T-helper 1 cell treated with Interleukin-12 subunit alpha and Interleukin-12 subunit beta and Interleukin-4 antibody, amounts not matched to agents 30 ng/mL and 1 ng/mL, for 36 hours (primary cell): Measurements from ENCODE around the gene PSMF1. TPM values are rescaled to one million over a fixed set of nuclear protein-coding genes. Genes with fewer than 3 reads are reported as not detected.

Experiments used
- intact Hi-C: fragments of 100-400 bp; cut with micrococcal nuclease; formaldehyde crosslinking; loops from one replicate; pipeline ENCODE4 v1.15.1; 2024
- total RNA-seq: library from RNA; stranded (reverse); gene quantifications from 2 replicates; pipeline ENCODE4 v1.2.3, GENCODE V29; 2022

PSMF1 gene
- total RNA-seq, 1 donor from 2014 or later, result 163 TPM

DNA sequence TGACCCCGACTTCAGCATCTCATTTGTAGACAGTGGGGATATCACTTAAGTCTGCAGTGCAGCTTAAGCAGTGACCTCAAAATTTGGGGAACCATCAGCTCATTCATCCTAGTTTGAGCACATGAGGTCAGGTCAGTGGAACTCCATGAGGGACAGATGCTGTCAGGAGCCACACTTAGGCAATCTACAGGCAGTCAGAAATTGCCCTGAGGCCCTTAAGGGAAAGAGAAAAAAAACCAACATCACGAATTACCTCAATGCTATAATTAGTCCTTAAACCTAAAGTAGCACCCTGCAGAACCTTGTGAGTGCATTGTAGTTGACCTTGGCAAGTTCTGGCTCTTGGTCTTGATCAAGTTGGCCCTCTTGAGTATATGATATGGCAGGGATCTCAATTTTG is 45.3 kb downstream of the PSMF1 start:
- intact Hi-C loops, result no loop called here

DNA sequence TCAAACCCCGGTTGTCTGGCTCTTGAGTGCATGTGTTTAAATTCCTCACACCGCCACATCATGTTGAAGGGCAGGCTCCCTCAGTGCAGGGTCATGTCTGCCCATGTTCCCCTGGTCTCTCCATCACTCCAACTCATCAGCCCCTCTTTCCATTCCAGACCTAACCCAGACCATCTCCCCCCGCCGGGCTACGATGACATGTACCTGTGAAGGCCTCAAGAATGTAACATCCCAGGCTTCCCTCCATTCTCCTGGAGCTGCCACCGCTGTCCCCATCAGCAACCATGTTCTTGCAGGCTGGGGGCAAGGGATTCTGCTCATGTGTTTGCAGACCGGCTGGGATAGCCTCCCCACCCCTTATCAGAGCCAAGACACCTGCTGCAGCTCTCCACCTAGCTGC is 46.5 kb downstream of the PSMF1 start:
- intact Hi-C loops, result no loop called here

- intact Hi-C loops, result no loop called here
Observed at GRCh38 chr20:1165521-1165920, 47.1 kb downstream of the PSMF1 start.

- intact Hi-C loops, result no loop called here
Observed at GRCh38 chr20:1165941-1166340, 47.5 kb downstream of the PSMF1 start.

- intact Hi-C loops, result no loop called here
Observed at GRCh38 chr20:1166948-1167720, 48.7 kb downstream of the PSMF1 start.

DNA sequence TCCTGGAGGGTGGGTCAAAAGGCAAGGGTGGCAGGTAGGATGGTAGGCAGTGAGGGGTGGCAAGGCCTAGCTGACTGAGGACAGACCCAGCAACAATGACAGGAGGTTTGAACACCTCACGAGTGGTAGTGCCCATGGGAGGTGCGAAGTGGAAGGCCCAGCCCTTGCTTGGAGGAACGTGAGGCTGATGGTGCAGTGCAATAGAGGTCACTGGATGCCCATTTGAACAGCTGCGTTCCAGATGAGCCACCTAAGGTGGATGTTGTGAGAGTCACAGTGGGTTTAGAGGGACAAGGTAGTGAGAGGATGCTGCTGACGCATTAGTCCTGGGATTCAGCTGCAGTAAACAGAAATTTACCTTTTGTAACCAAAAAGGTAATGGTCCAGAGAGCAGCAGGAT is 50.8 kb downstream of the PSMF1 start:
- intact Hi-C loops, result no loop called here

GRCh38 chr20:1171461-1172093 is 53.2 kb downstream of the PSMF1 start:
- intact Hi-C loops, result no loop called here

DNA sequence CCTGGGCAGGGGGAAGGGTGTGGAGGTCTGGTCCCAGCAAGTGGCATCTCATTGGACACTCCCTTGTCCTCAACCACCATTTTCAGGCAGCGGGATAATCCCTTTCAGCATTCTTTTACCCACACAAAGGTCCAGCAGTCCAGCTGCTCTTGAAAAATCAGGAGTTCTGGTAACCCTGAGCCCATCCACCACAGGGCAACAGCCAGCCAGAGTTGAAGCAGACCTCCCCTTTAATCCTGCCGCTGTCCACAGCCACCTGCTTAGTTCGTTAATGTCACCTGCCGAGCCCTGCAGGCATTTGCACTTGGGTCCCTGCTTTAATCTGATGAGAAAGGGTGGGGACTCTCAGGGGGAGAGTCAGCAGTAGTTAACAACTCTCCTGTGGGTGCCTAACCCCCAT is 55.3 kb downstream of the PSMF1 start:
- intact Hi-C loops, result no loop called here

- intact Hi-C loops, result no loop called here
Observed at GRCh38 chr20:1174787-1175186, 56.4 kb downstream of the PSMF1 start.

DNA sequence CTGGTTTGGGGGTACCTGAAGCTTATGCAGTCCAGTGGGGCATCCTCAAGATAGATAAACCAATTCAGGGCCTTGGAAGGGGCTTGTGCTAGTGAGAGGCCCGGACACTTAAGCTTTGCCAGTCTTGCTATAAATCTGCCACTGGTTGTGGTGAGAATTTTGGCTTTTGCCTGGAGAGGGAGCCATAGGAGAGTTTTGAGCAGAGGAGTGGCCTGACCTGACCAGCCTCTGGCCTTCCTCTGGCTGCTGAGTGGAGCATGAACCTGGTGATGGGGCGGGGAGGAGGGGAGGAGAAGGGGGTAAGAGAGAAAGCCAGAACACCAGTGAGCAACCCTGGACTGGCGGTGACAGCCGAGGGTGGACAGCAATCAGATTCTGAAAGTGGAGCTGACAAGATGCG is 59.3 kb downstream of the PSMF1 start:
- intact Hi-C loops, result no loop called here

GRCh38 chr20:1178103-1178502 is 59.7 kb downstream of the PSMF1 start:
- intact Hi-C loops, result no loop called here

- intact Hi-C loops, result no loop called here
Observed at GRCh38 chr20:1178623-1179022, 60.2 kb downstream of the PSMF1 start.

- intact Hi-C loops, result loop anchor here (10.0 kb wide), 2 partner anchors 206 to 366 kb away; no protein-coding TSS in a partner anchor
Observed at GRCh38 chr20:1180949-1181348, 62.5 kb downstream of the PSMF1 start.

- intact Hi-C loops, result loop anchor here (10.0 kb wide), 2 partner anchors 207 to 367 kb away; no protein-coding TSS in a partner anchor
Observed at GRCh38 chr20:1182106-1182505, 63.7 kb downstream of the PSMF1 start.

- intact Hi-C loops, result loop anchor here (10.0 kb wide), 2 partner anchors 208 to 368 kb away; no protein-coding TSS in a partner anchor
Observed at GRCh38 chr20:1183153-1183552, 64.8 kb downstream of the PSMF1 start.

DNA sequence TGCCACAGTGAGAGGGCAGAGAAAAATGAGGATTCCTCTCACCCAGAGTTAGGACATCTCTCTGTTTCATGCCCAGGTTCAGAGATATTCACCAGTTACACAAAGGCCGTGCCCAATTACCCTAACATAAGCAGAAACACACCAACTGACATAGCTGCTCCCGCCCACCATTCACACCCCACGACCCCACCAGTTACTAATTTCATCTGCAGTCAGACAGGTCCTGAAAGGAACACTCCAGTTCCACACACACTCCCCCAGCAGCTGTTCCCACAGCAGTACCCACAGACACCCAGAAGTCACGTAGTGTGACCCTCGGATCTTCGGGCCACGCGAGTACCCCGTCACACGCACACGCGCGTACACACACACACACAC is 65.8 kb downstream of the PSMF1 start:
- intact Hi-C loops, result loop anchor here (10.0 kb wide), 2 partner anchors 209 to 369 kb away; no protein-coding TSS in a partner anchor

DNA sequence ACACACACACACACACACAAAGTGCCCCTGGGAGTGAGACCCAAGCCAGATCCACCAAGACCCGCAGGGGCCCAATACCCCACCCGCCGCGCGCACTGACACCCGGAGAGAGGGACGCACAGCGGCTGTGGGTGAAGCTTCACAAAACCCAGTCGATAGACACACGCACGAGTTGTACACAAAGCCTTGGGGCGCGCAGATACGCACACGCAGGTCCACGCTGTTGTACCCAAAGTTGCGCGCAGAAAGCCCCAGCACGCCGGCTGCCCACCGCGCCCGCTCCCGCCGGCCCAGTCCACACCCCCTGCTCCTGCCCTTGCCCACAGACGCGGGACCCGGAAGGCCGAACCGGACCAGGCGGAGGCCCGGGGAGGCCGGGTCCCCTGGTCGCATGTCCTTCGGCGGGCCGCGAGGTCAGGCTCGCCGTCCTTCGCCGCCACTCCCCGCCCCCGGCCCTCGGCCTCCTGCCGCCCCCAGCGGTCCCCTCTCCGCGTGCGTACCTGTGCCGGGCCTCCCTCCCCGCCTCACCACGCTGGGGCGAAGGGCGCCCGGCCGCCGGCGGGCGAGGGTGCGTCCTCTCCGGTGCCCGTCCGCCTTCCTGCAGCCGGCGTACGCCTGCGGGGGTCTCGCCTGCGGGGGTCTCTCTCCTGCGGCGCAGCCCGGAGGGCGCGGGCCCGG is 66.4 kb downstream of the PSMF1 start, which contains the start of gene TMEM74B:
TMEM74B (minus strand) TSS at position 344 of the 678 bp plus-strand sequence. CDS start 1,180 bp downstream, outside the sequence.
- intact Hi-C loops, result loop anchor here (1.0 to 10.0 kb wide), 3 partner anchors 76 to 370 kb away; no protein-coding TSS in a partner anchor

DNA sequence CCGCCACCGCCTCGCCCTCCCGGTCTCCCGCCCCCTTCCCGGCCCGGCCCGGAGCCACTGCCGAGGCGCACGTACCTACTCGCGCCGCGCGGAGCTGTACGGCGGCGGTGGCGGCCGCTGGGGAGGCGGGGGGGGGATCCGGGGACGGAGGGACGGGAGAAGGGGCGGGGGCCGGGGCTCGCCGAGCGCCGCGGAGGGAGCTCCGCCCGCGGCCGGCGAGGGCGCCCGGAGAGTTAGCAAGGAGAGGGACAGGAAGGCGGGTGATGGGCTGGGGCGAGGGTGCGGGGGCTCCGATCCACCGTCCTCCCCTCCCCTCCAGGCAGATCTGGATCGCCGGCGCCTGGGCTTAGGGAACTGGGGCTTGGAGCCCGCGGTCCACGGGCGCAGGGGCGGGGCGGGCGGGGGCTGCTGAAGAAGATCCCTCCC is 66.9 kb downstream of the PSMF1 start:
- intact Hi-C loops, result loop anchor here (1.0 to 10.0 kb wide), 3 partner anchors 77 to 371 kb away; no protein-coding TSS in a partner anchor

DNA sequence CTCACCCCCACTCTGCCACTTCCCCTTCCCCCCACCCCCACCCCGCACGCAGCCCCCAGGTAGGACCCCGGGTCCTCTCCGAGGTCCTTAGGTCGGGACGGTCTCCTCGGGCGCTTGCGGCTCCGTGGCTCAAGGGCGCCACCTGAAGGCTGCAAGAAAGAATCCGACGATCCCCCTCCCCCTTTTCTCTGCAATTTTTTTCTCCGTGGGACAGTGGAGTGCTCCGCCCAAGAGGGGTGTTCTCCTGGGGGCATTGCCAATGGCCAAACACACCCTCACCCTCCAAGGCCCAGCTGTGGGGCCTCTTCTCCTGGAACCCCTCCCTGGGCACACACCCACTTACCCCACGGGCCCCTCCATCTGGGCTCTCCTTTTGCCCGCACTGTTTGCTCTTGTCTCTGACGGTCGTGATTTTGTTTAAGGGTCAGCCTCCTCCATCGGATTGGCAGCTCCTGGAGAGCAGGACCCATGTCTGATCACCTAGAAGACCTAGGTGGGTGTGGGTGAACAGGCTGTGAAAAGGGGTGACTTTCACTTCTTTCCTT is 67.5 kb downstream of the PSMF1 start:
- intact Hi-C loops, result loop anchor here (1.0 to 10.0 kb wide), 3 partner anchors 78 to 371 kb away; no protein-coding TSS in a partner anchor

DNA sequence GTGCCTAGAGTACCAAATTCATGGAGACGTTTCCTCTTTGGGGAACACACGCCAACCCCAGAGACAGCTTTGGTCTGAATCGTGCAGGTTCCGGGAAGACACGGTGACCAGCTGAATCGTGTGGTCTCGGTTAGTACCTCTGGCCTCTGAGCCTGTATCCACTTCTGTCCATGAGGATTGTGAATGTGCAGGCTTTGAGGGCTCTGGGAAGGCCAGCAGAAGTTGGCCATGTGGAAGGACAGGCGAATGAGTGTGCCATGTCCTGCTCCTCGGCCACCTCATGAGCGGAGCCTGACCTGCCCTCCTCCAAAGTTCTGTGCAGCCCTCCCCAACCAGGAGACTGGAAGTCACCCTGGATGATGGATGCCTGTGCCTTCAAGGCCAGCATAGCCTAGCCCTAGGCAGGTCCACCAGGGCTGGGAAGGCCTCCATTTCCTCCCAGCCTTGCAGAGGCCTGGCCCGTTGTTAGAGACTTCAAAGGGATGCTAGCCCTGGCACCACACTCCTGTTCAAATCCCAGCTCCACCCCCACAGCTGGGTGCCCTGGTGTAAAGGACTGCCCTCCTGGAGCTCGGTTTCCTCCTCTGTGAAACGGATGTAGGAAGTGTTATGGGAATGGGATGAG is 68.1 kb downstream of the PSMF1 start:
- intact Hi-C loops, result loop anchor here (10.0 kb wide), 2 partner anchors 212 to 372 kb away; no protein-coding TSS in a partner anchor
